Gastroesophageal sphincter (tissue), 3 donors: ENCODE measurements around the gene SERP2.

ENCODE experiments used
- EP300 ChIP-seq: sonication (generic); formaldehyde crosslinking; IDR thresholded peaks from one replicate; pipeline ENCODE4 v1.6.1; 2017; ENCODE audit warnings: antibody characterized with exemption, mild to moderate bottlenecking
- POLR2A ChIP-seq, 2 donors: fragments of 450-650 bp; IDR thresholded peaks; one replicate each; pipeline ENCODE4 v1.6.1; 2017; ENCODE audit warnings: antibody characterized with exemption in 2 of 2, mild to moderate bottlenecking in 2 of 2, moderate library complexity in 1 of 2
- POLR2AphosphoS5 ChIP-seq: sonication (generic); formaldehyde crosslinking; IDR thresholded peaks from one replicate; pipeline ENCODE4 v1.6.1; 2017; ENCODE audit warnings: antibody characterized with exemption
- TF ChIP-seq, protein P1 (sequence below), 4 experiments: fragments of 200-600 bp in 2 of 4; fragments of 450-650 bp in 2 of 4; sonication (generic) in 1 of 4; IDR thresholded peaks; one replicate each; pipeline ENCODE4 v1.5.1; 2017 to 2019; ENCODE audit warnings: antibody characterized with exemption in 4 of 4, mild to moderate bottlenecking in 2 of 4, moderate library complexity in 2 of 4

DNA sequence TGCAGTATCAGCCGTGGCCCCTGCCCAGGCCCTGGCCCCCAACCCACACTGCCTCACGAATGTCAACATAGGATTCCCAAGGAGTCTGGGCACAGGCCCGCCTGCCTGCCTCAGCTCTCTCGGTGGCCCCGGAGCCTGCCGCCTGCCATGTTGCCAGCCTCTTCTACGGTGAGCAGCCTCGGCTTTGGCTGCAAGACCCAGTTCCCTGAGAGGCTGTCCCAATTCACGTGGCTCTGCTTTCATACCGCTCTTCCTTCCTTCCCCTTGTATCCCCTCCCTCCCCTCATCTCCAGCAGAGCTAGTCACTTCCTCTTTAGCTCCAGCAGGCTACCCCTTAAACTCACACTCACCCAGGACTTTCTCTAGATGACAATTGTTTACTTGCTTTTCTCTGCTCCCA, 42.7 kb downstream of the SERP2 start:
- TF ChIP-seq POLR2A (IDR thresholded peaks at IDR 0.05) = no peak
- TF ChIP-seq, protein P1, sequence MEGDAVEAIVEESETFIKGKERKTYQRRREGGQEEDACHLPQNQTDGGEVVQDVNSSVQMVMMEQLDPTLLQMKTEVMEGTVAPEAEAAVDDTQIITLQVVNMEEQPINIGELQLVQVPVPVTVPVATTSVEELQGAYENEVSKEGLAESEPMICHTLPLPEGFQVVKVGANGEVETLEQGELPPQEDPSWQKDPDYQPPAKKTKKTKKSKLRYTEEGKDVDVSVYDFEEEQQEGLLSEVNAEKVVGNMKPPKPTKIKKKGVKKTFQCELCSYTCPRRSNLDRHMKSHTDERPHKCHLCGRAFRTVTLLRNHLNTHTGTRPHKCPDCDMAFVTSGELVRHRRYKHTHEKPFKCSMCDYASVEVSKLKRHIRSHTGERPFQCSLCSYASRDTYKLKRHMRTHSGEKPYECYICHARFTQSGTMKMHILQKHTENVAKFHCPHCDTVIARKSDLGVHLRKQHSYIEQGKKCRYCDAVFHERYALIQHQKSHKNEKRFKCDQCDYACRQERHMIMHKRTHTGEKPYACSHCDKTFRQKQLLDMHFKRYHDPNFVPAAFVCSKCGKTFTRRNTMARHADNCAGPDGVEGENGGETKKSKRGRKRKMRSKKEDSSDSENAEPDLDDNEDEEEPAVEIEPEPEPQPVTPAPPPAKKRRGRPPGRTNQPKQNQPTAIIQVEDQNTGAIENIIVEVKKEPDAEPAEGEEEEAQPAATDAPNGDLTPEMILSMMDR (IDR thresholded peaks at IDR 0.05) = no peak
- no peak for TF ChIP-seq POLR2AphosphoS5
- no peak for TF ChIP-seq EP300
